Measurements from ENCODE around the gene NAT10. TPM values are rescaled to one million over a fixed set of nuclear protein-coding genes. Genes with fewer than 3 reads are reported as not detected.

The NAT10 gene
- polyA plus RNA-seq, 4 donors: 8.9 to 36.3 (median 20.6) TPM

DNA sequence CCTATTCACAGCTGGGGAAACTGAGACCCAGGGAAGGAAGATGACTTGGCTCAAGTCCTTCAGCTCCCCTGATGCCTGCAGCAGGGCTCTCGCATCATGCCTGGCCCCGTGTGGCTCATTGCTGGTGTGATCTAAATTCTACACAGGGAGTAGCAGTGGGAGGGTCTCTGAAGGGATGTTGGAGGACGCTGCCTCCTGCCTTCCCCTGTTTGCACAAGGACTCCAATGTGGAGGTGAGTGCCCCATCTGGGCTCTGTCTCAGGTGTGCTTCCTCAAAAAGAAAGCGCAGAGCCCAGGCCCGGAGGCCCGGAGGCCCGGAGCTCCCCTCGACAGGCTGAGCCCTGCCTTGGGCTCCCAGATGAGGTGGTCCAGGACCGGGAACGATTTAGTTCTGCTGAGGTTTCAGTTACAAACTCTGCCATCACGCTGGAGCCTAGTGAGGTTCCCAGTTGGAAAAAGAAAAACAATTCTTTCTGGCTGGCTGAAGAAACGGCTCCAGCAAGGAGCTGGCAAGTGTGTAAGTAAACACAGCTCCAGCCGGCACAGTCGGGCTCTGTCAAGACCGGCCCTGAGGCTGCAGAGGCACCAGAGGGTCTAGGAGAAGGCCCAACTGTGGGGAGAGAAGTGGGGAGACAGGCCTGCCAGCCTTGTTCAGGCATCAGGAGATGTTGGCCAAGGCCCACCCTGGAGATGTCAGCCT, 49.8 kb downstream of the NAT10 start:
- WGBS, 3 donors: 77 to 84% (median 82%) methylated on average over 15 of the region's 15 CpGs

DNA sequence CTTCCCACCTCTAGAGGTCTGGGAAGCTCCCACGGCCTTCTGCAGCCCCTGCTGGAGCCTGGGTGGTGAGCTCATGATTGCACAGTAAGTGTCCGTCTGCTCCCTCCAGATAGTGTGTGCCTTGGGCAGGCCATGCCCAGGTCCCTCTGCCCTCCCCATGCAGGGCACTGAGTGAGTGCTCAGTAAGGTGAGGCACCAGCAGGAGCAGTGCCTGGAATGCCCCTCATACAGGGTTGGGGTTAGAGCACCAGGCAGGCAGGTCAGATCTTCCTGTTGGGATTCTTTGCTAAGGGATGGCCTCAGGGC, 50.3 kb downstream of the NAT10 start:
- DNase-seq: no peak
- H3K4me1 ChIP-seq (ENCODE audit: control insufficient read depth in 3 of 3, insufficient read depth in 2 of 3, low read depth in 1 of 3, low read length in 2 of 3): no peaks in the 10 kb centered on the region
- FAIRE-seq: no peak
- no peaks in the 10 kb centered on the region for H3K27me3 ChIP-seq (ENCODE audit: control insufficient read depth in 3 of 3, insufficient read depth in 3 of 3, low read length in 3 of 3)
- no peaks in the 10 kb centered on the region for H3K9me3 ChIP-seq (ENCODE audit: control insufficient read depth in 2 of 2, insufficient read depth in 1 of 2, low read depth in 1 of 2, low read length in 1 of 2)
- WGBS, 3 donors: 73 to 78% (median 77%) methylated on average over 2 of the region's 2 CpGs
- peaks cover 3 to 67% (median 16%) of the 10 kb centered on the region in 3 donors for H3K36me3 ChIP-seq (ENCODE audit: control insufficient read depth in 3 of 3, insufficient read depth in 2 of 3, low read depth in 1 of 3, low read length in 3 of 3)
- H3K27ac ChIP-seq (ENCODE audit: low read depth in 1 of 3, low read length in 2 of 3): no peak overlapping the region
- no peak overlapping the region for H3K4me3 ChIP-seq (ENCODE audit: low read depth in 1 of 3, low read length in 3 of 3)

More for the DNA sequence above, 49.8 kb downstream of the NAT10 start:
- FAIRE-seq: no peak
- Histone ChIP-seq H3K36me3 (ENCODE audit: control insufficient read depth in 3 of 3, insufficient read depth in 2 of 3, low read depth in 1 of 3, low read length in 3 of 3) (peaks cover 3 to 70% (median 16%) of the 10 kb centered on the region in 3 donors), H3K27ac (ENCODE audit: low read depth in 1 of 3, low read length in 2 of 3) (no peak overlapping the region), H3K4me1 (ENCODE audit: control insufficient read depth in 3 of 3, insufficient read depth in 2 of 3, low read depth in 1 of 3, low read length in 2 of 3) (peaks cover 0 to 5% (median 2%) of the 10 kb centered on the region in 3 donors), H3K4me3 (ENCODE audit: low read depth in 1 of 3, low read length in 3 of 3) (no peak overlapping the region), H3K9me3 (ENCODE audit: control insufficient read depth in 2 of 2, insufficient read depth in 1 of 2, low read depth in 1 of 2, low read length in 1 of 2) (no peaks in the 10 kb centered on the region), H3K27me3 (ENCODE audit: control insufficient read depth in 3 of 3, insufficient read depth in 3 of 3, low read length in 3 of 3) (no peaks in the 10 kb centered on the region)
- DNase-seq: no peak

DNA sequence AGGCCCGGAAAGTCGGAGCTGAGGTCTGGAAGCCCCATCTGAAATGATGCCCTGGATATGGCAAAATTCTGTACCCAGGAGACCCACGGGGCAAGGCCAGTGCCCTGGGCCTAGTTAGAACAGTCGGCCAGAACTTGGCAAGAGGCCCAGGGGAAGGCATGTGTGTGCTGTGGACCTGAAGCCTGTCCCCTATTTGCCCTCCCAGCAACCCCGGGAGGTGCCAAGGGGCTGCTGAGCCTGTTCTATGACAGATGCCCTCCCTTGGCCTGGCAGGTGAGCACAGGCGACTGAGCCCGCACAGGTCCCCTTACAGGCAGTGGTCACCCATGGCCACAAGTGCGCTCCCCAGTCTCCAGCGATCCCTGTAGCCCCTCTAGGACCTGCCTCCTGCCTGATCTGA, 51.7 kb downstream of the NAT10 start:
- H3K36me3 ChIP-seq (ENCODE audit: control insufficient read depth in 3 of 3, insufficient read depth in 2 of 3, low read depth in 1 of 3, low read length in 3 of 3): peaks cover 0 to 62% (median 13%) of the 10 kb centered on the region in 3 donors

DNA sequence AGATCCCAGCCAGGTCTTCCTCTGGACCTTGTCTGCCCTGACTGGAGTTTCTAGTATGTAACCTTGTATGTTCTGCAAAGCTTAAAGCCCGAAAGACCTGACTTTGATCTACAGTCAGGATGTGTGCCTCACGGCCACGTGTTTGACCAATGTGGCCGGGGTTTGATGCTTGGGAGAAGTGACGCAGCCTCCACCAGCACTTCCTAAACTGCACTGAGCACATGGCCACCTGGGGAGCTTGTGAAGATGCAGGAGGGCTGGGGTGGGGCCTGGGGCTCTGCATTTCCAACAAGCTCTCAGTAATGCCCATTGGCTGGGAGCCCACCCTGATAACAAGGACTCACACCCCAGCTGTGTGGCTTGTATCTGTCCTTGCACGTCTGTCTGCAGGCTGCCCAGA, 53.2 kb downstream of the NAT10 start:
- H3K36me3 ChIP-seq (ENCODE audit: control insufficient read depth in 3 of 3, insufficient read depth in 2 of 3, low read depth in 1 of 3, low read length in 3 of 3): peaks cover 0 to 53% (median 14%) of the 10 kb centered on the region in 3 donors
- 68 to 77% (median 70%) methylated on average over 6 of the region's 6 CpGs for WGBS, 3 donors

More for the DNA sequence above, 51.7 kb downstream of the NAT10 start:
- Histone ChIP-seq H3K27ac (ENCODE audit: low read depth in 1 of 3, low read length in 2 of 3) (no peak overlapping the region), H3K27me3 (ENCODE audit: control insufficient read depth in 3 of 3, insufficient read depth in 3 of 3, low read length in 3 of 3) (no peaks in the 10 kb centered on the region), H3K4me3 (ENCODE audit: low read depth in 1 of 3, low read length in 3 of 3) (no peak overlapping the region), H3K4me1 (ENCODE audit: control insufficient read depth in 3 of 3, insufficient read depth in 2 of 3, low read depth in 1 of 3, low read length in 2 of 3) (no peaks in the 10 kb centered on the region), H3K9me3 (ENCODE audit: control insufficient read depth in 2 of 2, insufficient read depth in 1 of 2, low read depth in 1 of 2, low read length in 1 of 2) (no peaks in the 10 kb centered on the region)
- DNase-seq: no peak
- FAIRE-seq: no peak
- WGBS, 3 donors: 81 to 88% (median 87%) methylated on average over 9 of the region's 9 CpGs

DNA sequence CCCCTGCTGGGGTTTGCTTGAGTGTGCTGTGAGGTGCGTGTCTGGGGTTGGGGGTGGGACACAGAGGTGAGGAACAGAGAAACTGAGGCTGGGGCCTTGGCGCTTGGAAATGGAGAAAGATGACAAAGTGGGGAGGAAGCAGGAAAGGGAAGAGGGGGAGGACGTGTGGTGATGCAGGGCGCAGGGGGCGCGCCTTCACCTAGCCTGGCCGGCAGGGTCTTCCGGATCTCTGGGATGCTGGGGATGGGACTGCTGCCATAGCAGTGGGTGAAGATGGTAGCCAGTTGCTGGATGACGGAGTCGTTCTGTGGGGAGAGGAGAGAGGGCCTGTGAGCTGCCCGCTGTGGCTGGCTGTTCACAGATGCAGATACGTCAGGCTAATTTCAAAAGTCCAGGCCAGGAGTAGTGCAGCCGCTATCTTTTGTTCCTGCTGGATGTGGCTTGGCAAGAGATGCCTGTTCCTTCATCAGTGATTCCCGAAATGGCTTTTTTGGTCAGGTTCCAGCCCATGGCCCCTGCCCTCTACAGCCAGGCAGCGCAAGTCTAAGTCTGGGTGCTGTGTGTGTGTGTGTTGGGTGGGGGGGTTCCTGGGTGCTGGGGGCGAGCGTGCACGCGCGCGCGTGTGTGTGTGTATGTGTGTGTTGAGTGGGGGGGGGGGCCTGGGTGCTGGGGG, 54.8 kb downstream of the NAT10 start:
- DNase-seq (no peak), FAIRE-seq (no peak)
- no peaks in the 10 kb centered on the region for H3K9me3 ChIP-seq (ENCODE audit: control insufficient read depth in 2 of 2, insufficient read depth in 1 of 2, low read depth in 1 of 2, low read length in 1 of 2)
- no peak overlapping the region for H3K27ac ChIP-seq (ENCODE audit: low read depth in 1 of 3, low read length in 2 of 3)
- H3K36me3 ChIP-seq (ENCODE audit: control insufficient read depth in 3 of 3, insufficient read depth in 2 of 3, low read depth in 1 of 3, low read length in 3 of 3): peaks cover 0 to 47% (median 18%) of the 10 kb centered on the region in 3 donors
- no peak overlapping the region for H3K4me3 ChIP-seq (ENCODE audit: low read depth in 1 of 3, low read length in 3 of 3)
- H3K27me3 ChIP-seq (ENCODE audit: control insufficient read depth in 3 of 3, insufficient read depth in 3 of 3, low read length in 3 of 3): no peaks in the 10 kb centered on the region
- WGBS, 3 donors: 89 to 95% (median 90%) methylated on average over 15 to 22 of the region's 22 CpGs
- H3K4me1 ChIP-seq (ENCODE audit: control insufficient read depth in 3 of 3, insufficient read depth in 2 of 3, low read depth in 1 of 3, low read length in 2 of 3): no peaks in the 10 kb centered on the region

More for the DNA sequence above, 53.2 kb downstream of the NAT10 start:
- FAIRE-seq (no peak), DNase-seq (no peak)
- no peaks in the 10 kb centered on the region for H3K9me3 ChIP-seq (ENCODE audit: control insufficient read depth in 2 of 2, insufficient read depth in 1 of 2, low read depth in 1 of 2, low read length in 1 of 2)
- no peak overlapping the region for H3K4me3 ChIP-seq (ENCODE audit: low read depth in 1 of 3, low read length in 3 of 3)
- H3K4me1 ChIP-seq (ENCODE audit: control insufficient read depth in 3 of 3, insufficient read depth in 2 of 3, low read depth in 1 of 3, low read length in 2 of 3): no peaks in the 10 kb centered on the region
- no peak overlapping the region for H3K27ac ChIP-seq (ENCODE audit: low read depth in 1 of 3, low read length in 2 of 3)
- no peaks in the 10 kb centered on the region for H3K27me3 ChIP-seq (ENCODE audit: control insufficient read depth in 3 of 3, insufficient read depth in 3 of 3, low read length in 3 of 3)

DNA sequence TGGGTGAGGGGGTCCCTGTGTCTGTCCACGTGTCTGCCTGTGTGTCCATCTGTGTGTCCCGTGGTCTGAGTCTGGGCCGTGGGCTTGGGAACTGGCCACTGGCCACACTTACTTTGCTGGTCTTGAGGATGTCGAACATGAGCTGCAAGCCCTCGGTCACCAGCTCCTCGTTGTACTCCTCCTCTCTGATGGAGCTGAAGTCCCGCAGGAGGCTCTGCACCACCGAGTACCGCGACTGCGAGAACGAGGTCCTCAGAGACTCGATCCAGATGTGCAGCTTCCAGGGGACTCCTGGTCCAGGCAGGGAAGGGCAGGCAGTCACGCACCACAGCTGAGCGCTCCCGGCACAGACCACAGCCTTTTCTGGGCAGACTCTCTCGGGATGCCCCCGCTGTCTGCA, 55.4 kb downstream of the NAT10 start:
- Histone ChIP-seq H3K4me3 (ENCODE audit: low read depth in 1 of 3, low read length in 3 of 3) (no peak overlapping the region), H3K27ac (ENCODE audit: low read depth in 1 of 3, low read length in 2 of 3) (no peak overlapping the region), H3K27me3 (ENCODE audit: control insufficient read depth in 3 of 3, insufficient read depth in 3 of 3, low read length in 3 of 3) (no peaks in the 10 kb centered on the region), H3K36me3 (ENCODE audit: control insufficient read depth in 3 of 3, insufficient read depth in 2 of 3, low read depth in 1 of 3, low read length in 3 of 3) (peaks cover 0 to 41% (median 19%) of the 10 kb centered on the region in 3 donors), H3K4me1 (ENCODE audit: control insufficient read depth in 3 of 3, insufficient read depth in 2 of 3, low read depth in 1 of 3, low read length in 2 of 3) (no peaks in the 10 kb centered on the region), H3K9me3 (ENCODE audit: control insufficient read depth in 2 of 2, insufficient read depth in 1 of 2, low read depth in 1 of 2, low read length in 1 of 2) (no peaks in the 10 kb centered on the region)
- FAIRE-seq: no peak
- no peak for DNase-seq
- 88 to 91% (median 90%) methylated on average over 17 to 18 of the region's 18 CpGs for WGBS, 3 donors

DNA sequence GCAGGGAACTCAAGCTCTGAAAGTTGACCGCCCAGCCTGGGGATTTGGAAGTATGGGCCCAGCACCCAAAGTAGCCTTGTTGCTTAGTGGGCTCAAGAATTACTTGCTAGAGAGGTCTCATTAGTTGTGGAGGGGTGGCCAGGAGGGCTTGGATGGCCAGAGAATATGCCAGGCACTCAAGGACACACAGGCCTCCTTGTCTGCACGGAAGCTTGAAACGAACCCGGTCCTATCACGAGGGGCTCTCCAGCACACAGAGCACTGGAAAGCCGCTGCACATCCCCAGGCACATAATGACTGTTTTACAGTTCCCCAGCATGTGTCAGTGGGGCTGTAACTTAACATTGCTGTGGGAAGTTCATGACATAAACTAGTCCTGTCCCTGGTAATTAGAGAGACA, 55.9 kb downstream of the NAT10 start:
- Histone ChIP-seq H3K9me3 (ENCODE audit: control insufficient read depth in 2 of 2, insufficient read depth in 1 of 2, low read depth in 1 of 2, low read length in 1 of 2) (no peaks in the 10 kb centered on the region), H3K4me3 (ENCODE audit: low read depth in 1 of 3, low read length in 3 of 3) (no peak overlapping the region), H3K27ac (ENCODE audit: low read depth in 1 of 3, low read length in 2 of 3) (no peak overlapping the region), H3K36me3 (ENCODE audit: control insufficient read depth in 3 of 3, insufficient read depth in 2 of 3, low read depth in 1 of 3, low read length in 3 of 3) (peaks cover 0 to 38% (median 19%) of the 10 kb centered on the region in 3 donors), H3K27me3 (ENCODE audit: control insufficient read depth in 3 of 3, insufficient read depth in 3 of 3, low read length in 3 of 3) (no peaks in the 10 kb centered on the region), H3K4me1 (ENCODE audit: control insufficient read depth in 3 of 3, insufficient read depth in 2 of 3, low read depth in 1 of 3, low read length in 2 of 3) (no peaks in the 10 kb centered on the region)
- FAIRE-seq (no peak), DNase-seq (no peak)
- 83 to 94% (median 89%) methylated on average over 6 of the region's 6 CpGs for WGBS, 3 donors

DNA sequence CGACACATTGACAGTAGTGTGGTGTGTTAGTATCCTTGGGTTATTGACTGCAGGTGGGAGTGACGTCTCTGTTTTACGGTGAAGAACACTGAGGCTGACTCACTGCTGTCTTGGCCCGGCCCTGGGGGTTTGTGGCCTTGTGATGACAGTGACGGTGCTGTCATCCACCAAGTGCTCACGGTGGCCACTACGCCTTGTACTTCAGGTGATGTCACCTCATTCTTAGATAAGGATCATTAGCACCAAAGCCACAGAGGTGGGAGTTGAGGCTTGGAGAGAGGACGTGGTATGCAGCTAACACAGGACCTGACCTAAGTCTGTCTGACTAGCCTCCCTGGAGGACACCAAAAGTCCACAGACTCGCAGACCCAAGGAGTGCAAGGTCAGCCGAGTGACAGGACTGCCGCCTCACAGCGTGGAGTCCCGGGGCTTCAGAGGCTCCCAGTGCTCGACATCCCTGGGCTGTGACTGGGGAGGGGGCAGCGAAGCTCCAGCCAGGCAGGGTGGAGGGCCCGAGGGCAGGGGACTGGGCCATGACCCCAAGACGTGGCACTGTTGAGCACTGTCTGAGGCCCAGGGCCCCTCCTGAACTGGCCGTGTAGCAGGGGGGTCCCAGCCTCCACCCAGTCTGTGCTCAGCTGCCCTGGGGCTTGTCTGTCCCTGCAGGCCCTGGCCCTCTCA, 56.5 kb downstream of the NAT10 start:
- Histone ChIP-seq H3K9me3 (ENCODE audit: control insufficient read depth in 2 of 2, insufficient read depth in 1 of 2, low read depth in 1 of 2, low read length in 1 of 2) (no peaks in the 10 kb centered on the region), H3K27me3 (ENCODE audit: control insufficient read depth in 3 of 3, insufficient read depth in 3 of 3, low read length in 3 of 3) (no peaks in the 10 kb centered on the region), H3K36me3 (ENCODE audit: control insufficient read depth in 3 of 3, insufficient read depth in 2 of 3, low read depth in 1 of 3, low read length in 3 of 3) (peaks cover 0 to 37% (median 22%) of the 10 kb centered on the region in 3 donors), H3K27ac (ENCODE audit: low read depth in 1 of 3, low read length in 2 of 3) (no peak overlapping the region), H3K4me3 (ENCODE audit: low read depth in 1 of 3, low read length in 3 of 3) (no peak overlapping the region), H3K4me1 (ENCODE audit: control insufficient read depth in 3 of 3, insufficient read depth in 2 of 3, low read depth in 1 of 3, low read length in 2 of 3) (no peaks in the 10 kb centered on the region)
- FAIRE-seq (no peak), DNase-seq (no peak)
- WGBS, 3 donors: 78 to 84% (median 82%) methylated on average over 16 to 18 of the region's 18 CpGs

Data from small intestine (tissue), 7 donors.